GM12891 (cell line): ENCODE results near the gene ITSN1.

Experiments
- POLR2A ChIP-seq: IDR thresholded peaks from 2 replicates; pipeline ENCODE4 v1.6.1; 2011; ENCODE audit warnings: low read depth, low read length, control low read depth
- POLR2AphosphoS5 ChIP-seq: IDR thresholded peaks from 2 replicates; pipeline ENCODE4 v1.6.1; 2011; ENCODE audit warnings: low read depth, low read length, control low read depth
- POU2F2 ChIP-seq: IDR thresholded peaks from 2 replicates; pipeline ENCODE4 v1.6.1; 2011; ENCODE audit warnings: low read depth, mild to moderate bottlenecking, control low read depth, low read length, moderate library complexity
- TAF1 ChIP-seq: IDR thresholded peaks from 2 replicates; pipeline ENCODE4 v1.6.1; 2011; ENCODE audit warnings: low read depth, low read length, control low read depth

DNA sequence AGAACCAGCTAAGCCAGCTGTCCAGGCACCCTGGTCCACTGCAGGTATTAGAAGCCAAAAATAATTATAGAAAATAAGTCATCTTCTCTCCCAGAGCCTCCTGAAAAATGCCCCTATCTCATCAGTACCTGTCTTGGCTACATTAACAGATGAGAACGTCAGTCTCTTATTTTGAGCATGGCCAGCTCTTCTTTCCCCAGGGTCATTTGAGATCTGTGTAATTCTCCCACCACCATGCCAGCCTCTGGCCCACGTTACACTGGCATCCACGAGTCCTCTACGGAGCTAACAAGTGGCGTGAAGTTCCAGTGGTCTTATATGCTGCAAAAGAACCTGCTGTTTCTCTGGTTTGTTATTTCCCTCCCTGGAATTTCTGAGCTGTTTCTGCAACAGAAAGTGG lies 155.3 kb downstream of the ITSN1 start:
- TF ChIP-seq POLR2A (no peak), POLR2AphosphoS5 (no peak), TAF1 (no peak), POU2F2 (no peak)
